Nephron progenitor cell (in vitro differentiated cells): ENCODE measurements around the gene KMO.

ENCODE experiments used
- DNase-seq: peaks from one replicate; pipeline ENCODE4 v3.0.0; 2021
- H3K27ac Mint-ChIP-seq: 2 replicates; pipeline ENCODE4 v1.8.0; 2021; ENCODE audit warnings: mild to moderate bottlenecking, moderate library complexity, mixed read lengths
- H3K27me3 Mint-ChIP-seq: 2 replicates; pipeline ENCODE4 v1.8.0; 2021; ENCODE audit warnings: mild to moderate bottlenecking, low read depth, mixed read lengths; ENCODE audit not compliant: poor library complexity
- H3K36me3 Mint-ChIP-seq: 2 replicates; pipeline ENCODE4 v1.8.0; 2021; ENCODE audit warnings: low read depth, mixed read lengths
- H3K4me1 Mint-ChIP-seq: 2 replicates; pipeline ENCODE4 v1.8.0; 2021; ENCODE audit warnings: mixed read lengths
- H3K4me3 Mint-ChIP-seq: 2 replicates; pipeline ENCODE4 v1.8.0; 2021; ENCODE audit warnings: mild to moderate bottlenecking, moderate library complexity, mixed read lengths
- H3K9me3 Mint-ChIP-seq: 2 replicates; pipeline ENCODE4 v1.8.0; 2021; ENCODE audit warnings: mild to moderate bottlenecking, moderate library complexity, mixed read lengths
- TF ChIP-seq, protein P1 (sequence below): fragments of 200-600 bp; sonication (generic); IDR thresholded peaks from 2 replicates; pipeline ENCODE4 v1.5.0; 2021; ENCODE audit warnings: antibody characterized with exemption

The KMO gene

GRCh38 chr1:241531195-241532161 is 700 bp upstream of the KMO start:
- Mint-ChIP-seq H3K27ac (peak overlapping the region; percentile 49), H3K9me3 (no peaks in the 10 kb centered on the region), H3K4me1 (peaks cover 12% of the 10 kb centered on the region), H3K36me3 (no peaks in the 10 kb centered on the region), H3K27me3 (peaks cover 4% of the 10 kb centered on the region), H3K4me3 (peak overlapping the region; percentile 75)
- DNase-seq: peak; percentile 6
- TF ChIP-seq, protein P1, sequence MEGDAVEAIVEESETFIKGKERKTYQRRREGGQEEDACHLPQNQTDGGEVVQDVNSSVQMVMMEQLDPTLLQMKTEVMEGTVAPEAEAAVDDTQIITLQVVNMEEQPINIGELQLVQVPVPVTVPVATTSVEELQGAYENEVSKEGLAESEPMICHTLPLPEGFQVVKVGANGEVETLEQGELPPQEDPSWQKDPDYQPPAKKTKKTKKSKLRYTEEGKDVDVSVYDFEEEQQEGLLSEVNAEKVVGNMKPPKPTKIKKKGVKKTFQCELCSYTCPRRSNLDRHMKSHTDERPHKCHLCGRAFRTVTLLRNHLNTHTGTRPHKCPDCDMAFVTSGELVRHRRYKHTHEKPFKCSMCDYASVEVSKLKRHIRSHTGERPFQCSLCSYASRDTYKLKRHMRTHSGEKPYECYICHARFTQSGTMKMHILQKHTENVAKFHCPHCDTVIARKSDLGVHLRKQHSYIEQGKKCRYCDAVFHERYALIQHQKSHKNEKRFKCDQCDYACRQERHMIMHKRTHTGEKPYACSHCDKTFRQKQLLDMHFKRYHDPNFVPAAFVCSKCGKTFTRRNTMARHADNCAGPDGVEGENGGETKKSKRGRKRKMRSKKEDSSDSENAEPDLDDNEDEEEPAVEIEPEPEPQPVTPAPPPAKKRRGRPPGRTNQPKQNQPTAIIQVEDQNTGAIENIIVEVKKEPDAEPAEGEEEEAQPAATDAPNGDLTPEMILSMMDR: peak; percentile 55

DNA sequence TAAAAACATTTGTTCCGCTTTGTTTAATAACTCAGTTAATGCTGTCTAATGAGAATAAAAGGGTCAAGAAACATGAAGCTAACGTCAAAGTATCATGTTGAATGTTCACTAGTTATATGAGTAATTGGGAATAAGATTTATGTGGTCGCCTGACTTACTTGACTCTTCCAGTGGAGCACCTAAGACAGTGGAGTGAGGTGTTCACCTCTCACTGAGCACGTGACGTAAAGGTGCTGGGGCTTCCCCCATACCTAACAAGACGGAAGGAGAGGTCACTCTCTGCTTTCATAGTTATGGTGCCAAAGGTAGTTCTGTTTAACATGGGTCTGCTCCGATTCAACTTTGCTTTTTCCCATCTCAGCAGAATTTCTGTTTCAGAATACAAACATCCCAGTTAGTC is 686 bp downstream of the KMO start:
- no peaks in the 10 kb centered on the region for H3K36me3 Mint-ChIP-seq
- no peak overlapping the region for H3K27ac Mint-ChIP-seq
- DNase-seq: no peak
- peaks cover 12% of the 10 kb centered on the region for H3K4me1 Mint-ChIP-seq
- peaks cover 4% of the 10 kb centered on the region for H3K27me3 Mint-ChIP-seq
- H3K9me3 Mint-ChIP-seq: no peaks in the 10 kb centered on the region
- TF ChIP-seq, protein P1: no peak
- no peak overlapping the region for H3K4me3 Mint-ChIP-seq

- no peaks in the 10 kb centered on the region for H3K36me3 Mint-ChIP-seq
- DNase-seq: no peak
- no peaks in the 10 kb centered on the region for H3K9me3 Mint-ChIP-seq
- TF ChIP-seq, protein P1: no peak
- H3K4me1 Mint-ChIP-seq: peaks cover 12% of the 10 kb centered on the region
- peaks cover 4% of the 10 kb centered on the region for H3K27me3 Mint-ChIP-seq
- no peak overlapping the region for H3K27ac Mint-ChIP-seq
- H3K4me3 Mint-ChIP-seq: no peak overlapping the region
Measured at GRCh38 chr1:241533326-241534115, 1.3 kb downstream of the KMO start.

GRCh38 chr1:241536304-241536703 is 4.1 kb downstream of the KMO start:
- H3K4me3 Mint-ChIP-seq: no peak overlapping the region
- TF ChIP-seq, protein P1: no peak
- H3K9me3 Mint-ChIP-seq: no peaks in the 10 kb centered on the region
- no peaks in the 10 kb centered on the region for H3K36me3 Mint-ChIP-seq
- H3K27me3 Mint-ChIP-seq: peaks cover 4% of the 10 kb centered on the region
- DNase-seq: no peak
- H3K4me1 Mint-ChIP-seq: peaks cover 8% of the 10 kb centered on the region
- H3K27ac Mint-ChIP-seq: no peak overlapping the region

DNA sequence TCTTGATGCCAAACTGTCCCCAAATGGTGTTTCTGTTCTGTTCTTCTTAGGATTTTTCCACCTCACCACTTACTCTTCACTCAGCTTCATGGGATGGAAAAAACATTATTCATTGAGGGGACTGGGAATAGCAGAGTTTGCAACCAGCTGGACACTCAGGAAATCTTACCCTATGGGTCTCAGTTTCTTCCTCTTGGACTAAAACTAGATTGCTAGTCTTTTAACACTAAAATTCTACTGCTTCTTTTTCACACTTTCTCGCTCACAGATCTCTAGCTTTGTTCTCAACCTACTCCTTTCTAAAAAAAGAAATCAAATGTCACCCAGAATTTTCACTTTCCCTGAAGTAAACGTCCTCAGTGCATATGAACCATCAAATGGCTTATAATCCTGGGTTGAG is 4.8 kb downstream of the KMO start:
- H3K27ac Mint-ChIP-seq: no peak overlapping the region
- no peaks in the 10 kb centered on the region for H3K9me3 Mint-ChIP-seq
- H3K27me3 Mint-ChIP-seq: peaks cover 4% of the 10 kb centered on the region
- no peaks in the 10 kb centered on the region for H3K36me3 Mint-ChIP-seq
- H3K4me3 Mint-ChIP-seq: no peak overlapping the region
- TF ChIP-seq, protein P1: no peak
- peaks cover under 1% of the 10 kb centered on the region for H3K4me1 Mint-ChIP-seq
- DNase-seq: no peak
